Karpas-422 (cell line): ENCODE results near the gene ACP1. TPM values are rescaled to one million over a fixed set of nuclear protein-coding genes. Genes with fewer than 3 reads are reported as not detected.

Experiments
- DNase-seq: peaks from one replicate; pipeline ENCODE4 v3.0.0-alpha.2; 2015
- H2AFZ ChIP-seq: fragments of 200-600 bp; sonication (generic); 2 replicates; pipeline ENCODE4 v1.6.1; 2014; ENCODE audit warnings: antibody characterized with exemption, low read length, mixed read lengths
- H3K27ac ChIP-seq: fragments of 200-600 bp; sonication (generic); 2 replicates; pipeline ENCODE4 v1.5.1; 2014; ENCODE audit warnings: mild to moderate bottlenecking, low read length, moderate library complexity
- H3K27me3 ChIP-seq: fragments of 200-600 bp; sonication (generic); 2 replicates; pipeline ENCODE4 v1.6.1; 2014; ENCODE audit warnings: low read length, mixed read lengths
- H3K36me3 ChIP-seq: fragments of 200-600 bp; sonication (generic); 2 replicates; pipeline ENCODE4 v1.6.1; 2014; ENCODE audit warnings: low read length, mixed read lengths; ENCODE audit not compliant: insufficient read depth
- H3K4me1 ChIP-seq: fragments of 200-600 bp; sonication (generic); 2 replicates; pipeline ENCODE4 v1.6.1; 2014; ENCODE audit warnings: mild to moderate bottlenecking, low read length, mixed read lengths
- H3K4me2 ChIP-seq: fragments of 200-600 bp; sonication (generic); 2 replicates; pipeline ENCODE4 v1.6.1; 2014; ENCODE audit warnings: low read length, low read depth, mild to moderate bottlenecking; ENCODE audit not compliant: poor library complexity, severe bottlenecking
- H3K4me3 ChIP-seq: fragments of 200-600 bp; sonication (generic); 2 replicates; pipeline ENCODE4 v1.5.1; 2014; ENCODE audit warnings: mild to moderate bottlenecking, antibody characterized with exemption, low read length, mixed read lengths
- H3K79me2 ChIP-seq: fragments of 200-600 bp; sonication (generic); 2 replicates; pipeline ENCODE4 v1.6.1; 2014; ENCODE audit warnings: mild to moderate bottlenecking, low read length, mixed read lengths
- H3K9ac ChIP-seq: fragments of 200-600 bp; sonication (generic); 2 replicates; pipeline ENCODE4 v1.6.0; 2014; ENCODE audit warnings: low read length
- H3K9me2 ChIP-seq: fragments of 200-600 bp; sonication (generic), shearing (Covaris generic); replicated peaks from 2 replicates; pipeline ENCODE4 v1.6.0; 2014; ENCODE audit warnings: mild to moderate bottlenecking, low read length, moderate library complexity; ENCODE audit not compliant: insufficient read depth
- H3K9me3 ChIP-seq: fragments of 300-700, 200-600 bp; sonication (generic); 2 replicates; pipeline ENCODE4 v1.6.1; 2014; ENCODE audit warnings: low read length, mixed read lengths
- H4K20me1 ChIP-seq: fragments of 200-600 bp; sonication (generic); 2 replicates; pipeline ENCODE4 v1.6.1; 2014; ENCODE audit warnings: mild to moderate bottlenecking, antibody characterized with exemption, low read length, low read depth; ENCODE audit not compliant: insufficient read depth
- total RNA-seq: library from RNA; depleted of rRNA; stranded (reverse); fragments of >200 nt; shearing (Covaris generic); gene quantifications from 2 replicates; pipeline ENCODE4 v1.2.3, GENCODE V29; 2014; ENCODE audit warnings: low replicate concordance

ACP1 gene
- total RNA-seq, 1 experiment from 2014 or later = 185 TPM

- Histone ChIP-seq H3K9me2 (no peaks in the 10 kb centered on the region), H3K27ac (no peak overlapping the region), H2AFZ (no peak overlapping the region), H3K4me2 (no peak overlapping the region), H4K20me1 (no peaks in the 10 kb centered on the region), H3K4me3 (no peak overlapping the region), H3K36me3 (no peaks in the 10 kb centered on the region), H3K9ac (no peak overlapping the region), H3K79me2 (no peaks in the 10 kb centered on the region), H3K9me3 (no peaks in the 10 kb centered on the region), H3K4me1 (no peaks in the 10 kb centered on the region), H3K27me3 (no peaks in the 10 kb centered on the region)
- no peak for DNase-seq
Observed at GRCh38 chr2:233030-233429, 31.7 kb upstream of the ACP1 start.

DNA sequence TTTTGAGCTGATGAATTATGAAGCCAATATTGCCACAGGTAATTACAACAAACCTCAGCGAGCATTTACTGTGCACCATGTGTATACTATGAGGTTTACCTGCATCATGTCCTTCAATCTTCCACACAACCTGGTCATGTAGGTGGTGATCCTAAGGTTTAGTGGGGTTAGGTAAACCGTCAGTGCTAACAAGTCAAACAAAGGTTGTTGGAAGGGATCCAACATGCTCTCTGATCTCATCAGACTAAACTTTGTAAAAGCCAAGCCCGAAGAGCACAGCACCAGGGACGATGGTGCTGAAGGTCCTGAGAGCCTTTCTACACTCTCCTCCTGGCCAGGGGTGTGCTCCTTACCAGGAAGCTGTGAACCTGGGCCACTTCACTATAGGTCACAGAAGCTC is 30.3 kb upstream of the ACP1 start:
- Histone ChIP-seq H3K9me2 (no peaks in the 10 kb centered on the region), H3K4me3 (no peak overlapping the region), H3K9ac (no peak overlapping the region), H3K27me3 (no peaks in the 10 kb centered on the region), H3K9me3 (no peaks in the 10 kb centered on the region), H4K20me1 (no peaks in the 10 kb centered on the region), H2AFZ (no peak overlapping the region), H3K27ac (no peak overlapping the region), H3K79me2 (no peaks in the 10 kb centered on the region), H3K4me1 (no peaks in the 10 kb centered on the region), H3K4me2 (no peak overlapping the region), H3K36me3 (no peaks in the 10 kb centered on the region)
- no peak for DNase-seq

- no peak for DNase-seq
- no peak overlapping the region for H3K4me3 ChIP-seq
- no peak overlapping the region for H2AFZ ChIP-seq
- H3K79me2 ChIP-seq = no peaks in the 10 kb centered on the region
- H3K4me2 ChIP-seq = no peak overlapping the region
- no peaks in the 10 kb centered on the region for H3K4me1 ChIP-seq
- no peaks in the 10 kb centered on the region for H3K9me3 ChIP-seq
- H3K36me3 ChIP-seq = no peaks in the 10 kb centered on the region
- H4K20me1 ChIP-seq = no peaks in the 10 kb centered on the region
- no peak overlapping the region for H3K27ac ChIP-seq
- no peaks in the 10 kb centered on the region for H3K27me3 ChIP-seq
- no peak overlapping the region for H3K9ac ChIP-seq
- H3K9me2 ChIP-seq = no peaks in the 10 kb centered on the region
Observed at GRCh38 chr2:236993-237539, 27.7 kb upstream of the ACP1 start.

- H3K4me2 ChIP-seq = no peak overlapping the region
- DNase-seq = no peak
- H4K20me1 ChIP-seq = no peaks in the 10 kb centered on the region
- no peaks in the 10 kb centered on the region for H3K27me3 ChIP-seq
- no peak overlapping the region for H3K4me3 ChIP-seq
- H3K36me3 ChIP-seq = no peaks in the 10 kb centered on the region
- no peaks in the 10 kb centered on the region for H3K9me2 ChIP-seq
- no peaks in the 10 kb centered on the region for H3K9me3 ChIP-seq
- H3K4me1 ChIP-seq = no peaks in the 10 kb centered on the region
- H2AFZ ChIP-seq = no peak overlapping the region
- no peak overlapping the region for H3K27ac ChIP-seq
- no peak overlapping the region for H3K9ac ChIP-seq
- H3K79me2 ChIP-seq = no peaks in the 10 kb centered on the region
Observed at GRCh38 chr2:237878-238277, 26.9 kb upstream of the ACP1 start.

DNA sequence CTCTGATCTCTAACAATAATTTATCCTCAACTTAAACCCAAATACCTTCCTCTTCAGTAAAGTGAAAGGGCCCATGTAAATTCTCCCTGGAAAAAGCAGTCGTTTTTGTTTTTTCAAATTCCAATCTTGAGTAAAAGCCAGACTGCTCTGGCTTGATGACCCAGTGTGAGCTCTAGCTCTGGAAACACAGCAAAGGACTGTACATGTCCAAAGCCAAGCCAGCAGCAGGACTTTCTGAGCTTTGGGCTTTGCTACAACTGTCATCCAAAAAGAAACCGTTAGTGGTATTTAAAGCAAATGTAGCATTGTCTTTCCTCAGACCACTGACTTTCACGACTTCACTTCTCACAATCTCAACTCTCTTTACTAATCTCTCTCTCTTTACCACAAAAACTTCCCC is 26.3 kb upstream of the ACP1 start:
- Histone ChIP-seq H2AFZ (no peak overlapping the region), H3K36me3 (no peaks in the 10 kb centered on the region), H3K4me3 (no peak overlapping the region), H3K4me2 (no peak overlapping the region), H3K9me3 (no peaks in the 10 kb centered on the region), H3K9me2 (no peaks in the 10 kb centered on the region), H3K4me1 (no peaks in the 10 kb centered on the region), H3K27ac (no peak overlapping the region), H3K79me2 (no peaks in the 10 kb centered on the region), H3K9ac (no peak overlapping the region), H3K27me3 (no peaks in the 10 kb centered on the region), H4K20me1 (no peaks in the 10 kb centered on the region)
- DNase-seq = no peak

DNA sequence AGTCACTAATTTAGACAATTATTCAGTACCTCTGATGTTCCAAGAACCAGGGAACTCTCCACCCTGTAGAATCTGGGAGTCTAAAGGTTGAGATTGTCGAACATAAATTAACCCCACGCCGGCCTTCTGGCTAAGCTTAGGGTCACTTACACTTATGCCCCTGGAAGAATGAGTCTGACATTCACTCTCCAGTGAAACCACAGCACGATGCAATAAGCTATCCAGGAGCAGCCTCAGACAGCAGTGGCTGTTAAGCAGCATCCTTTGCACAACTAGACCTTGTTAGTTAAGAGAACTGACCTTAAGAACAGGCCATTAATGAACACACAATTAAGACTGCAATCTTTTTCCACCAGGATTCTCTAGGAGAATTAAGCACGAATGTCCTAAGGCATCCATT is 25.9 kb upstream of the ACP1 start:
- H3K27ac ChIP-seq = no peak overlapping the region
- H3K27me3 ChIP-seq = no peaks in the 10 kb centered on the region
- no peaks in the 10 kb centered on the region for H3K9me3 ChIP-seq
- H3K4me1 ChIP-seq = no peaks in the 10 kb centered on the region
- H3K4me3 ChIP-seq = no peak overlapping the region
- H3K9me2 ChIP-seq = no peaks in the 10 kb centered on the region
- H3K9ac ChIP-seq = no peak overlapping the region
- no peaks in the 10 kb centered on the region for H4K20me1 ChIP-seq
- DNase-seq = no peak
- no peaks in the 10 kb centered on the region for H3K79me2 ChIP-seq
- H3K36me3 ChIP-seq = no peaks in the 10 kb centered on the region
- H2AFZ ChIP-seq = no peak overlapping the region
- H3K4me2 ChIP-seq = no peak overlapping the region

DNA sequence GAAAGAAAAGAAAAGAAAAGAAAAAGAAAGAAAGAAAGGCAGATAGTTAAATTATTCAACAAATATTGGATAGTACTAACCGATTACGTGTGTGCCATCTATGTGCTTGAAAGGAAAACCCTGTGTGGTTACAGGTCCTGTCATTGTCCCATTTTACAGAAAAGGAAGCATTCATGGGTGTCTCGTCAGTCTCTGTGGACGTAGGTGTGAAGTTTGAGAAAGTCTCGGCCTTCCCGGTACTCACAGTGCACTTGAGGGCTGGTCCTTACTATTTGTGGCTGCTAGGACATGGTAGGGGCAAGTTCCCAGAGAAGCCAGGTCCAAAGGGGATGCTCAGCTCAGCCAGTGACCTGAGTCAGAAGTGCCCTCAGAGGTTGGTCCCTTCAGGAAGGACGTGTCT is 20.2 kb upstream of the ACP1 start:
- Histone ChIP-seq H2AFZ (no peak overlapping the region), H4K20me1 (no peaks in the 10 kb centered on the region), H3K9me2 (no peaks in the 10 kb centered on the region), H3K79me2 (no peaks in the 10 kb centered on the region), H3K9me3 (no peaks in the 10 kb centered on the region), H3K4me1 (no peaks in the 10 kb centered on the region), H3K36me3 (no peaks in the 10 kb centered on the region), H3K27ac (no peak overlapping the region), H3K4me2 (no peak overlapping the region), H3K4me3 (no peak overlapping the region), H3K27me3 (no peaks in the 10 kb centered on the region), H3K9ac (no peak overlapping the region)
- no peak for DNase-seq

- H3K36me3 ChIP-seq = no peaks in the 10 kb centered on the region
- no peaks in the 10 kb centered on the region for H4K20me1 ChIP-seq
- no peaks in the 10 kb centered on the region for H3K79me2 ChIP-seq
- no peak overlapping the region for H3K4me3 ChIP-seq
- DNase-seq = peak; percentile 86
- H3K27me3 ChIP-seq = no peaks in the 10 kb centered on the region
- H3K27ac ChIP-seq = no peak overlapping the region
- H2AFZ ChIP-seq = no peak overlapping the region
- no peaks in the 10 kb centered on the region for H3K9me2 ChIP-seq
- no peak overlapping the region for H3K9ac ChIP-seq
- H3K4me2 ChIP-seq = no peak overlapping the region
- H3K4me1 ChIP-seq = no peaks in the 10 kb centered on the region
- H3K9me3 ChIP-seq = no peaks in the 10 kb centered on the region
Observed at GRCh38 chr2:246489-247144, 18.1 kb upstream of the ACP1 start.
